ENCODE data around the gene ZNF618. TPM values are rescaled to one million over a fixed set of nuclear protein-coding genes. Genes with fewer than 3 reads are reported as not detected.
A peak's percentile ranks its signal among the peaks of the same experiment; 100 is the strongest.

The ZNF618 gene
- polyA plus RNA-seq, 3 donors, result 0.53 to 1.9 (median 0.78) TPM

DNA sequence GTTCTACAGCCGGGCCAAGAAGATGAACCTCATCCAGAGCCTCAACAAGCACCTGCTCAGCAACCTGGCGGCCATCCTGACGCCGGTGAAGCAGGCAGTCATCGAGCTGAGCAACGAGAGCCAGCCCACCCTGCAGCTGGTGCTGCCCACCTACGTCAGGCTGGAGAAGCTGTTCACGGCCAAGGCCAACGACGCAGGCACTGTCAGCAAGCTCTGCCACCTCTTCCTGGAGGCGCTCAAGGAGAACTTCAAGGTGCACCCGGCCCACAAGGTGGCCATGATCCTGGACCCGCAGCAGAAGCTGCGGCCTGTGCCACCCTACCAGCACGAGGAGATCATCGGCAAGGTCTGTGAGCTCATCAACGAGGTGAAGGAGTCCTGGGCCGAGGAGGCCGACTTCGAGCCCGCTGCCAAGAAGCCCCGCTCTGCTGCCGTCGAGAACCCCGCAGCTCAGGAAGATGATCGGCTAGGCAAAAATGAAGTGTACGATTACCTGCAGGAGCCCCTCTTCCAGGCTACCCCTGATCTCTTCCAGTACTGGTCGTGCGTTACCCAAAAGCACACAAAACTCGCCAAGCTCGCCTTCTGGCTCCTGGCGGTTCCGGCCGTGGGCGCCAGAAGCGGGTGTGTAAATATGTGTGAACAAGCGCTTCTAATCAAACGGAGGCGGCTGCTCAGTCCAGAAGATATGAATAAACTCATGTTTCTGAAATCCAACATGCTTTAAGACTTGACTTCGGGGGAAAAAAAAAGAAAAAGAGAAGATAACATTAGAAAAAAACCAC, 173.5 kb downstream of the ZNF618 start:
- peaks cover 20 to 32% of the 10 kb centered on the region in 2 donors for H3K36me3 Mint-ChIP-seq
- no peak overlapping the region for H3K4me3 Mint-ChIP-seq
- TF ChIP-seq, protein P1, sequence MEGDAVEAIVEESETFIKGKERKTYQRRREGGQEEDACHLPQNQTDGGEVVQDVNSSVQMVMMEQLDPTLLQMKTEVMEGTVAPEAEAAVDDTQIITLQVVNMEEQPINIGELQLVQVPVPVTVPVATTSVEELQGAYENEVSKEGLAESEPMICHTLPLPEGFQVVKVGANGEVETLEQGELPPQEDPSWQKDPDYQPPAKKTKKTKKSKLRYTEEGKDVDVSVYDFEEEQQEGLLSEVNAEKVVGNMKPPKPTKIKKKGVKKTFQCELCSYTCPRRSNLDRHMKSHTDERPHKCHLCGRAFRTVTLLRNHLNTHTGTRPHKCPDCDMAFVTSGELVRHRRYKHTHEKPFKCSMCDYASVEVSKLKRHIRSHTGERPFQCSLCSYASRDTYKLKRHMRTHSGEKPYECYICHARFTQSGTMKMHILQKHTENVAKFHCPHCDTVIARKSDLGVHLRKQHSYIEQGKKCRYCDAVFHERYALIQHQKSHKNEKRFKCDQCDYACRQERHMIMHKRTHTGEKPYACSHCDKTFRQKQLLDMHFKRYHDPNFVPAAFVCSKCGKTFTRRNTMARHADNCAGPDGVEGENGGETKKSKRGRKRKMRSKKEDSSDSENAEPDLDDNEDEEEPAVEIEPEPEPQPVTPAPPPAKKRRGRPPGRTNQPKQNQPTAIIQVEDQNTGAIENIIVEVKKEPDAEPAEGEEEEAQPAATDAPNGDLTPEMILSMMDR (IDR thresholded peaks at IDR 0.05), result no peak
- no peaks in the 10 kb centered on the region for H3K27me3 ChIP-seq (ENCODE audit: control insufficient read depth in 2 of 2, insufficient read depth in 2 of 2, low read length in 2 of 2)
- H3K27ac ChIP-seq (ENCODE audit: low read depth in 1 of 2, low read length in 2 of 2), result no peak overlapping the region
- no peak overlapping the region for H3K9ac ChIP-seq (ENCODE audit: insufficient read depth, low read length, poor library complexity, severe bottlenecking)
- no peaks in the 10 kb centered on the region for H4K20me1 ChIP-seq (ENCODE audit: insufficient read depth, low read length)
- no peaks in the 10 kb centered on the region for H3K9me3 ChIP-seq (replicated peaks in 1 of 2; ENCODE audit: control insufficient read depth in 1 of 2, insufficient read depth in 1 of 2, low read length in 2 of 2)
- no peak overlapping the region for H3K4me3 ChIP-seq (replicated peaks in 1 of 3; ENCODE audit: low read depth in 2 of 3, low read length in 3 of 3)
- intact Hi-C loops (cut with micrococcal nuclease), result no loop called here
- no peak overlapping the region for H2AFZ ChIP-seq (ENCODE audit: insufficient read depth, low read depth, low read length, poor library complexity, severe bottlenecking)
- H3K4me2 ChIP-seq (replicated peaks; ENCODE audit: extremely low read depth, low read length, poor library complexity, severe bottlenecking), result no peak overlapping the region
- no peaks in the 10 kb centered on the region for H3K79me2 ChIP-seq (ENCODE audit: insufficient read depth, low read length)
- DNase-seq, result no peak
- no peaks in the 10 kb centered on the region for H3K9me3 Mint-ChIP-seq
- peaks cover 0 to 2% (median 0%) of the 10 kb centered on the region in 3 donors for H3K27me3 Mint-ChIP-seq (ENCODE audit: low read depth in 3 of 3)
- no peaks in the 10 kb centered on the region for H3K4me1 ChIP-seq (ENCODE audit: control insufficient read depth in 1 of 2, insufficient read depth in 2 of 2, low read length in 2 of 2)
- peak overlapping the region in 1 of 7 donors; percentile 17 for H3K27ac Mint-ChIP-seq
- peaks cover 15 to 29% of the 10 kb centered on the region in 2 donors for H3K36me3 ChIP-seq (replicated peaks in 1 of 2; ENCODE audit: control insufficient read depth in 1 of 2, insufficient read depth in 2 of 2, low read length in 2 of 2)
- no peaks in the 10 kb centered on the region for H3K4me1 Mint-ChIP-seq
- WGBS (ENCODE audit: insufficient coverage), result 98% methylated on average over 28 of the region's 40 CpGs

DNA sequence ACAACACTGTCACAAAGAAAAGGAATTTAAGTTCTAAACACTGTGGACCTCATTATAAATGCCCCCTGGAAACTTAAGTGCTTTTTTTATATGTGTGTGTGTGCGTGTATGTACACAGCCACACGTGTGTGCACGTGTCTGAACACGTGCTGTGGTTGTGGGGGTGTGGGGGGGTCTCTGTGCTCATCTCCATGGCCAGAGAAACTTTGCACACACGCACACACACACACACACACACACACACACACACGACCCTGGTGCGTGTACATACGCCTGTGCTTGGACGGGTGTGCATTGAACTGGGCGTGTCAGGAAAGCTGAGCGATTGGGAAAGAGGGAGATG, 174.1 kb downstream of the ZNF618 start:
- Histone ChIP-seq H3K9me3 (replicated peaks in 1 of 2; ENCODE audit: control insufficient read depth in 1 of 2, insufficient read depth in 1 of 2, low read length in 2 of 2) (no peaks in the 10 kb centered on the region), H3K36me3 (replicated peaks in 1 of 2; ENCODE audit: control insufficient read depth in 1 of 2, insufficient read depth in 2 of 2, low read length in 2 of 2) (peaks cover 15 to 29% of the 10 kb centered on the region in 2 donors), H3K4me1 (ENCODE audit: control insufficient read depth in 1 of 2, insufficient read depth in 2 of 2, low read length in 2 of 2) (no peaks in the 10 kb centered on the region), H4K20me1 (ENCODE audit: insufficient read depth, low read length) (no peaks in the 10 kb centered on the region), H3K27ac (ENCODE audit: low read depth in 1 of 2, low read length in 2 of 2) (no peak overlapping the region), H3K4me2 (replicated peaks; ENCODE audit: extremely low read depth, low read length, poor library complexity, severe bottlenecking) (no peak overlapping the region), H3K4me3 (replicated peaks in 1 of 3; ENCODE audit: low read depth in 2 of 3, low read length in 3 of 3) (no peak overlapping the region), H3K79me2 (ENCODE audit: insufficient read depth, low read length) (no peaks in the 10 kb centered on the region), H3K27me3 (ENCODE audit: control insufficient read depth in 2 of 2, insufficient read depth in 2 of 2, low read length in 2 of 2) (no peaks in the 10 kb centered on the region), H3K9ac (ENCODE audit: insufficient read depth, low read length, poor library complexity, severe bottlenecking) (no peak overlapping the region), H2AFZ (ENCODE audit: insufficient read depth, low read depth, low read length, poor library complexity, severe bottlenecking) (no peak overlapping the region)
- TF ChIP-seq, protein P1 (IDR thresholded peaks at IDR 0.05), result no peak
- no peaks in the 10 kb centered on the region for H3K4me1 Mint-ChIP-seq
- DNase-seq, result no peak
- intact Hi-C loops (cut with micrococcal nuclease), result no loop called here
- H3K27ac Mint-ChIP-seq, result no peak overlapping the region
- peaks cover 20 to 32% of the 10 kb centered on the region in 2 donors for H3K36me3 Mint-ChIP-seq
- H3K9me3 Mint-ChIP-seq, result no peaks in the 10 kb centered on the region
- no peak overlapping the region for H3K4me3 Mint-ChIP-seq
- WGBS (ENCODE audit: insufficient coverage), result no CpG with 5 or more reads among the region's 11 CpGs
- peaks cover 0 to 2% (median 0%) of the 10 kb centered on the region in 3 donors for H3K27me3 Mint-ChIP-seq (ENCODE audit: low read depth in 3 of 3)

Data from CD14-positive monocyte (primary cell).